Measurements from ENCODE around the gene YAF2. TPM values are rescaled to one million over a fixed set of nuclear protein-coding genes. Genes with fewer than 3 reads are reported as not detected.

YAF2 gene
- total and polyA plus RNA-seq, 2 donors (not counting 3 experiments of a cell fraction or from before 2014, with no cell fraction given), result 6.9 to 29.2 TPM

- BruUV-seq (replicated peaks), result no TSS peak
- Histone ChIP-seq H3K27ac (ENCODE audit: insufficient read depth, low read depth, low read length) (no peak overlapping the region), H3K9ac (replicated peaks; ENCODE audit: extremely low read depth, insufficient read depth, low read length) (no peak overlapping the region), H3K36me3 (ENCODE audit: control insufficient read depth in 2 of 2, extremely low read depth in 1 of 2, insufficient read depth in 2 of 2, low read length in 2 of 2) (no peaks in the 10 kb centered on the region), H3K4me1 (ENCODE audit: control insufficient read depth, extremely low read depth, insufficient read depth, low read length) (peaks cover 13% of the 10 kb centered on the region), H3K4me3 (replicated peaks in 1 of 3; ENCODE audit: insufficient read depth in 1 of 3, low read depth in 1 of 3, low read length in 3 of 3) (no peak overlapping the region), H3K27me3 (ENCODE audit: control insufficient read depth in 2 of 2, insufficient read depth in 2 of 2, low read length in 2 of 2) (no peaks in the 10 kb centered on the region), H3K4me2 (ENCODE audit: insufficient read depth, low read length) (peak overlapping the region; percentile 95), H3K9me3 (replicated peaks; ENCODE audit: control insufficient read depth, insufficient read depth, low read length) (no peaks in the 10 kb centered on the region), H2AFZ (ENCODE audit: low read depth, low read length) (no peak overlapping the region), H3K79me2 (ENCODE audit: control insufficient read depth, insufficient read depth, low read length) (peaks cover 36% of the 10 kb centered on the region), H3K9me1 (replicated peaks; ENCODE audit: control insufficient read depth, extremely low read depth, insufficient read depth, low read length) (no peaks in the 10 kb centered on the region), H4K20me1 (replicated peaks; ENCODE audit: control insufficient read depth, extremely low read depth, insufficient read depth, low read length) (peaks cover 3% of the 10 kb centered on the region)
- dilution Hi-C loops (cut with MboI; ENCODE audit: extremely low pct_ligation_motif_present, low sequenced_read_pairs) (no loop called here), intact Hi-C loops (cut with micrococcal nuclease) (loop anchor here (5.0 to 10.0 kb wide), 2 partner anchors 339 to 1101 kb away; no protein-coding TSS in a partner anchor)
- TF ChIP-seq, protein P1, sequence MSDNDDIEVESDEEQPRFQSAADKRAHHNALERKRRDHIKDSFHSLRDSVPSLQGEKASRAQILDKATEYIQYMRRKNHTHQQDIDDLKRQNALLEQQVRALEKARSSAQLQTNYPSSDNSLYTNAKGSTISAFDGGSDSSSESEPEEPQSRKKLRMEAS (IDR thresholded peaks at IDR 0.05; ENCODE audit: insufficient read depth, insufficient read length), result no peak
- TF ChIP-seq JUN (IDR thresholded peaks at IDR 0.05; ENCODE audit: borderline replicate concordance, insufficient read depth, insufficient read length, low read depth) (no peak), POLR2A (IDR thresholded peaks at IDR 0.05; ENCODE audit: low read depth, low read length) (no peak), GATA2 (IDR thresholded peaks at IDR 0.05; ENCODE audit: insufficient read depth, insufficient read length, low read depth, low read length) (no peak), EZH2 (IDR thresholded peaks at IDR 0.05; ENCODE audit: borderline replicate concordance, low read depth, low read length, severe bottlenecking) (no peak), MYC (IDR thresholded peaks at IDR 0.05; ENCODE audit: low read depth, low read length) (no peak), POLR2AphosphoS5 (IDR thresholded peaks at IDR 0.05; ENCODE audit: insufficient read depth, low read depth, low read length) (no peak), FOS (IDR thresholded peaks at IDR 0.05; ENCODE audit: borderline replicate concordance, insufficient read depth, low read length) (no peak)
- TF ChIP-seq, protein P2, sequence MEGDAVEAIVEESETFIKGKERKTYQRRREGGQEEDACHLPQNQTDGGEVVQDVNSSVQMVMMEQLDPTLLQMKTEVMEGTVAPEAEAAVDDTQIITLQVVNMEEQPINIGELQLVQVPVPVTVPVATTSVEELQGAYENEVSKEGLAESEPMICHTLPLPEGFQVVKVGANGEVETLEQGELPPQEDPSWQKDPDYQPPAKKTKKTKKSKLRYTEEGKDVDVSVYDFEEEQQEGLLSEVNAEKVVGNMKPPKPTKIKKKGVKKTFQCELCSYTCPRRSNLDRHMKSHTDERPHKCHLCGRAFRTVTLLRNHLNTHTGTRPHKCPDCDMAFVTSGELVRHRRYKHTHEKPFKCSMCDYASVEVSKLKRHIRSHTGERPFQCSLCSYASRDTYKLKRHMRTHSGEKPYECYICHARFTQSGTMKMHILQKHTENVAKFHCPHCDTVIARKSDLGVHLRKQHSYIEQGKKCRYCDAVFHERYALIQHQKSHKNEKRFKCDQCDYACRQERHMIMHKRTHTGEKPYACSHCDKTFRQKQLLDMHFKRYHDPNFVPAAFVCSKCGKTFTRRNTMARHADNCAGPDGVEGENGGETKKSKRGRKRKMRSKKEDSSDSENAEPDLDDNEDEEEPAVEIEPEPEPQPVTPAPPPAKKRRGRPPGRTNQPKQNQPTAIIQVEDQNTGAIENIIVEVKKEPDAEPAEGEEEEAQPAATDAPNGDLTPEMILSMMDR (IDR thresholded peaks at IDR 0.05; ENCODE audit: extremely low read depth in 1 of 2, insufficient read depth in 1 of 2, low read depth in 1 of 2, low read length in 2 of 2), result no peak
- ChIA-PET CTCF (interaction anchor here (0.8 to 2.1 kb wide), 2 partner anchors 14 to 91 kb away, joined by 3 to 4 read pairs; partner anchors contain the start of gene GXYLT1), POLR2A (no interaction called here)
- no peak for DNase-seq (ENCODE audit: low read depth, low spot score)
- FAIRE-seq, result no peak
Measured at GRCh38 chr12:42236017-42236416, 2.0 kb downstream of the YAF2 start.
